Suprapubic skin (tissue), 4 donors: ENCODE data around the gene PPP1R10. TPM values are rescaled to one million over a fixed set of nuclear protein-coding genes. Genes with fewer than 3 reads are reported as not detected.
A peak's percentile ranks its signal among the peaks of the same experiment; 100 is the strongest.

Experiments
- DNase-seq, 2 donors: peaks; one replicate each; pipeline ENCODE4 v3.0.0-alpha.2; 2019; ENCODE audit warnings: low spot score in 2 of 2
- H3K27ac ChIP-seq: fragments of 200-600 bp; sonication (generic); one replicate; pipeline ENCODE4 v1.5.1; 2019
- H3K27me3 ChIP-seq: fragments of 200-600 bp; sonication (generic); one replicate; pipeline ENCODE4 v1.5.1; 2019
- H3K36me3 ChIP-seq: fragments of 200-600 bp; sonication (generic); one replicate; pipeline ENCODE4 v1.5.1; 2019
- H3K4me1 ChIP-seq: fragments of 200-600 bp; sonication (generic); one replicate; pipeline ENCODE4 v1.5.1; 2019
- H3K4me3 ChIP-seq: fragments of 200-600 bp; sonication (generic); one replicate; pipeline ENCODE4 v1.5.1; 2019; ENCODE audit warnings: mild to moderate bottlenecking
- H3K9me3 ChIP-seq: fragments of 200-600 bp; sonication (generic); one replicate; pipeline ENCODE4 v1.5.1; 2019
- EP300 ChIP-seq: sonication (generic); formaldehyde crosslinking; IDR thresholded peaks from one replicate; pipeline ENCODE4 v1.6.1; 2017; ENCODE audit warnings: antibody characterized with exemption
- POLR2A ChIP-seq, 2 donors: fragments of 450-650 bp; IDR thresholded peaks; one replicate each; pipeline ENCODE4 v1.6.1; 2017; ENCODE audit warnings: antibody characterized with exemption in 2 of 2, mild to moderate bottlenecking in 2 of 2, moderate library complexity in 2 of 2
- POLR2AphosphoS5 ChIP-seq, 3 donors: sonication (generic); formaldehyde crosslinking; IDR thresholded peaks; one replicate each; pipeline ENCODE4 v1.6.1; 2017; ENCODE audit warnings: antibody characterized with exemption in 3 of 3
- WGBS: methylation state at CpG from one replicate; pipeline ENCODE4 v1.1.5; 2018; 5-methylcytosine and 5-hydroxymethylcytosine counted together
- total RNA-seq, 4 donors: library from RNA; depleted of rRNA; stranded (reverse); fragments of >200 nt; gene quantifications; one replicate each; pipeline ENCODE4 v1.1.0, GENCODE V29; 2016
- TF ChIP-seq, protein P1 (sequence below), 2 donors: fragments of 200-600 bp in 1 of 2; fragments of 450-650 bp in 1 of 2; sonication (generic) in 1 of 2; IDR thresholded peaks; one replicate each; pipeline ENCODE4 v1.5.1; 2016 to 2019; ENCODE audit warnings: antibody characterized with exemption in 2 of 2, mild to moderate bottlenecking in 1 of 2, moderate library complexity in 1 of 2

Gene PPP1R10
- total RNA-seq, 4 donors from 2014 or later = 27.2 to 68.2 (median 46.7) TPM

DNA sequence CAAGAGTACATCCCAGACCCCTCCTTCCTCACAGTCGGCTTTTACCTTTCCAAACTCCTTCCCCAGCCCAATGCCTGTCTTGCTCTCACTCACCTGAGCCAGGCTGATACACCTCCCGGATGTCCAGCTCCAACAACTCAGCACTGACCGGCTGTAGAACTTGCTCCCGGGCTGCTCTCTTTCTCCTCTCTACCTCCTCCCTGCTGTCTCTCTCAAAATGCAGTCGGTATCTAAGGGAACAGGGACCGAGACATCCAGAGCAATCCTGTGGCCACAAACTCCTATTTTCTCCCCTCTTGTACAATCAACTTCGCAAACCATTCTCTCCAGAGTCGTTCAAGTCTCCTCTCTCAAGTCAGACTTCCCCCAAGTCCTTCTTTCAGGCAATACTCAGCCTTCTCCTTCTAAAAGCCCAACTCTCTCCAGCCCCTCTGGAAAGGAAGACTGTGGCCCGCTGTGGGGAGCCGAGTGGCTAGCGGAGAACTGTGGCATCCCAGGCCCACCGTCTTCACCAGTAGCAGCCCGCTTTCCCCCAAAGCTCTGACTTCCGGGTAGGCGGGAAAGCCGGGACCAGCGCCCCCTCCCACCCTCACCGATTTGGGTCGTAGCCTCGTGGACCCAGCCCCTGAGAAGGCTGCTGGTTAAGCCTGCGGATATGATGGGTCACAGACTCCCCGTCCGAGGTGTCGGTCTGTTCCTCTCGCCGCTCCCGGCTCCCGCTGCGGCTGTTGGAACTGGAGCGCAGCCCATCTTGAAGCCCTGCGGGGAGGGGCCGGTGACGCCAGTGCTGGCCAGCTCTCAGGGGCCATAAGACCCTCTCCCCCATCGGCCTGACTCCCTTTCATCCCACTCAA is 61.9 kb downstream of the PPP1R10 start:
- TF ChIP-seq POLR2A (IDR thresholded peaks at IDR 0.05) (no peak), EP300 (no peak), POLR2AphosphoS5 (IDR thresholded peaks at IDR 0.05) (no peak)
- TF ChIP-seq, protein P1, sequence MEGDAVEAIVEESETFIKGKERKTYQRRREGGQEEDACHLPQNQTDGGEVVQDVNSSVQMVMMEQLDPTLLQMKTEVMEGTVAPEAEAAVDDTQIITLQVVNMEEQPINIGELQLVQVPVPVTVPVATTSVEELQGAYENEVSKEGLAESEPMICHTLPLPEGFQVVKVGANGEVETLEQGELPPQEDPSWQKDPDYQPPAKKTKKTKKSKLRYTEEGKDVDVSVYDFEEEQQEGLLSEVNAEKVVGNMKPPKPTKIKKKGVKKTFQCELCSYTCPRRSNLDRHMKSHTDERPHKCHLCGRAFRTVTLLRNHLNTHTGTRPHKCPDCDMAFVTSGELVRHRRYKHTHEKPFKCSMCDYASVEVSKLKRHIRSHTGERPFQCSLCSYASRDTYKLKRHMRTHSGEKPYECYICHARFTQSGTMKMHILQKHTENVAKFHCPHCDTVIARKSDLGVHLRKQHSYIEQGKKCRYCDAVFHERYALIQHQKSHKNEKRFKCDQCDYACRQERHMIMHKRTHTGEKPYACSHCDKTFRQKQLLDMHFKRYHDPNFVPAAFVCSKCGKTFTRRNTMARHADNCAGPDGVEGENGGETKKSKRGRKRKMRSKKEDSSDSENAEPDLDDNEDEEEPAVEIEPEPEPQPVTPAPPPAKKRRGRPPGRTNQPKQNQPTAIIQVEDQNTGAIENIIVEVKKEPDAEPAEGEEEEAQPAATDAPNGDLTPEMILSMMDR (IDR thresholded peaks at IDR 0.05) = no peak
- H3K9me3 ChIP-seq = no peaks in the 10 kb centered on the region
- peak overlapping the region; percentile 96 for H3K27ac ChIP-seq
- peaks cover 29% of the 10 kb centered on the region for H3K4me1 ChIP-seq
- DNase-seq = peak; percentile 80 to 81
- peak overlapping the region; percentile 85 for H3K4me3 ChIP-seq
- peaks cover 40% of the 10 kb centered on the region for H3K36me3 ChIP-seq
- no peaks in the 10 kb centered on the region for H3K27me3 ChIP-seq
- WGBS = 15% methylated on average over 24 of the region's 34 CpGs

DNA sequence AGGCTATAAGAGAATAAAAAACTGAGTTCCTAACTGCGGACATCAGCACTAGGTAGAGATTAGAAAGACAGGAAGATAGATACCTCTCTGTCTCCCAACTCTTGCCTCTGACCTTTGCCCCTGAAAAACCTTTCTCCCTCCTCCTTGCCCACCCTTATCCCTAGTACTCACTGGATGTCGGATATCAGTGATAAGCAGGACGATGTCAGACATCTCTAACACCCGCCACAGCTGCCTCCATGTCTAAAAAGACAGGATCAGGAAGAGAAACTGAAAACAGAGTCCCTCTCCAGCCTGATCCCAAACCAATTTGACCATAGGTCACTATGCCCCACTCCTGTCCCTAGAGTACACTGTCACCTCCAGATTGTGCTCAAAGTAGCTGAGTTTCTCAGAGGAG is 62.6 kb downstream of the PPP1R10 start:
- no peak for DNase-seq
- TF ChIP-seq, protein P1 (IDR thresholded peaks at IDR 0.05) = no peak
- TF ChIP-seq POLR2AphosphoS5 (IDR thresholded peaks at IDR 0.05) (no peak), EP300 (no peak), POLR2A (IDR thresholded peaks at IDR 0.05) (no peak)
- H3K36me3 ChIP-seq = peaks cover 46% of the 10 kb centered on the region
- no peaks in the 10 kb centered on the region for H3K27me3 ChIP-seq
- H3K27ac ChIP-seq = no peak overlapping the region
- H3K4me1 ChIP-seq = peaks cover 29% of the 10 kb centered on the region
- no peak overlapping the region for H3K4me3 ChIP-seq
- WGBS = 92% methylated on average over 4 of the region's 4 CpGs
- no peaks in the 10 kb centered on the region for H3K9me3 ChIP-seq

Other genes with a start within 250 kb of the PPP1R10 start
- gene HLA-E, start 127.7 kb downstream of the PPP1R10 start, total RNA-seq = 100 to 1,000 TPM; 496 to 771 (median 601) TPM
- 10 to 100 TPM; 33.9 to 58.9 (median 38.9) TPM for gene GNL1, start 60.8 kb downstream of the PPP1R10 start, total RNA-seq
- gene PRR3, start 59.9 kb downstream of the PPP1R10 start, total RNA-seq = 10 to 100 TPM in 1 of 4 donors, 1 to 10 TPM in 3; 5.5 to 10.6 (median 9.0) TPM
- 10 to 100 TPM; 41.7 to 46.4 (median 45.0) TPM for gene ABCF1, start 45.8 kb downstream of the PPP1R10 start, total RNA-seq
- 10 to 100 TPM; 48.1 to 85.7 (median 62.4) TPM for gene MRPS18B, start 597 bp upstream of the PPP1R10 start, total RNA-seq
- gene ATAT1, start 9.6 kb upstream of the PPP1R10 start, total RNA-seq = 10 to 100 TPM in 1 of 4 donors, 1 to 10 TPM in 3; 4.7 to 24.0 (median 7.9) TPM
- 10 to 100 TPM in 3 of 4 donors, 1 to 10 TPM in 1; 10.0 to 31.3 (median 15.5) TPM for gene C6orf136, start 29.9 kb upstream of the PPP1R10 start, total RNA-seq
- gene DHX16, start 55.8 kb upstream of the PPP1R10 start, total RNA-seq = 10 to 100 TPM; 24.3 to 48.5 (median 33.7) TPM
- 10 to 100 TPM; 25.2 to 31.0 (median 29.2) TPM for gene PPP1R18, start 69.4 kb upstream of the PPP1R10 start, total RNA-seq
- 1 to 10 TPM; 2.3 to 9.0 (median 6.8) TPM for gene NRM, start 73.7 kb upstream of the PPP1R10 start, total RNA-seq
- gene MDC1, start 100.0 kb upstream of the PPP1R10 start, total RNA-seq = 10 to 100 TPM; 10.4 to 27.0 (median 16.3) TPM
- 100 to 1,000 TPM; 166 to 348 (median 244) TPM for gene TUBB, start 103.1 kb upstream of the PPP1R10 start, total RNA-seq
- 10 to 100 TPM; 28.4 to 60.8 (median 45.5) TPM for gene FLOT1, start 125.4 kb upstream of the PPP1R10 start, total RNA-seq
- 10 to 100 TPM; 22.0 to 86.2 (median 45.8) TPM for gene IER3, start 127.3 kb upstream of the PPP1R10 start, total RNA-seq